Astrocyte of the spinal cord (primary cell): Measurements from ENCODE around the gene RAB12.
A peak's percentile ranks its signal among the peaks of the same experiment; 100 is the strongest.
"Not testable (repeated sequence)": the region's sequence is repeated elsewhere in the genome, so short reads cannot be mapped to it uniquely, and the experiment has no call there.

Experiments used
- DNase-seq: peaks from one replicate; pipeline ENCODE4 v3.0.0; 2011; ENCODE audit warnings: low read depth, low spot score
- H3K4me3 ChIP-seq: 2 replicates; pipeline ENCODE4 v1.5.1; 2011; ENCODE audit warnings: low read depth, mild to moderate bottlenecking, low read length, moderate library complexity
- CTCF ChIP-seq: IDR thresholded peaks from 2 replicates; pipeline ENCODE4 v1.5.1; 2012; ENCODE audit warnings: low read depth, mild to moderate bottlenecking, low read length, inconsistent platforms
- in situ Hi-C: cut with HindIII; loops from 2 replicates; pipeline ENCODE4 v1.10.0; 2017; ENCODE audit warnings: low sequenced_read_pairs

RAB12 gene

GRCh38 chr18:8635087-8635486, 25.9 kb downstream of the RAB12 start:
- no peak for TF ChIP-seq CTCF
- H3K4me3 ChIP-seq, result no peak overlapping the region
- DNase-seq, result peak; percentile 57
- in situ Hi-C loops, result no loop called here

- no peak for TF ChIP-seq CTCF
- DNase-seq, result no peak
- H3K4me3 ChIP-seq, result no peak overlapping the region
- in situ Hi-C loops, result no loop called here
Measured at GRCh38 chr18:8639762-8640161, 30.5 kb downstream of the RAB12 start.

- in situ Hi-C loops, result no loop called here
- no peak for DNase-seq
- TF ChIP-seq CTCF, result no peak
- no peak overlapping the region for H3K4me3 ChIP-seq
Measured at GRCh38 chr18:8643326-8643878, 34.2 kb downstream of the RAB12 start.

- in situ Hi-C loops, H3K4me3 ChIP-seq, DNase-seq: not testable (repeated sequence)
Measured at GRCh38 chr18:8647359-8647758, 38.1 kb downstream of the RAB12 start.

GRCh38 chr18:8651478-8652261, 42.4 kb downstream of the RAB12 start:
- H3K4me3 ChIP-seq, in situ Hi-C loops, DNase-seq: not testable (repeated sequence)

- in situ Hi-C loops, result no loop called here
- no peak for DNase-seq
- peak; percentile 62 for TF ChIP-seq CTCF
- H3K4me3 ChIP-seq, result no peak overlapping the region
Measured at GRCh38 chr18:8654503-8655451, 45.5 kb downstream of the RAB12 start.

GRCh38 chr18:8656232-8656631, 47.0 kb downstream of the RAB12 start:
- no peak overlapping the region for H3K4me3 ChIP-seq
- in situ Hi-C loops, result no loop called here
- no peak for TF ChIP-seq CTCF
- no peak for DNase-seq
